Neuronal stem cell (in vitro differentiated cells): Measurements from ENCODE around the gene F12.

ENCODE experiments used
- DNase-seq: peaks from one replicate; pipeline ENCODE4 v3.0.0-alpha.2; 2013; ENCODE audit warnings: low spot score
- H2AFZ ChIP-seq: one replicate; pipeline ENCODE4 v1.6.1; 2013; ENCODE audit warnings: mild to moderate bottlenecking, low read length, inconsistent platforms
- H2AK5ac ChIP-seq: 2 replicates; pipeline ENCODE4 v1.6.1; 2013; ENCODE audit warnings: low read depth, mild to moderate bottlenecking, inconsistent platforms, low read length, moderate library complexity, mixed read lengths
- H2BK120ac ChIP-seq: 2 replicates; pipeline ENCODE4 v1.6.1; 2013; ENCODE audit warnings: low read depth, mild to moderate bottlenecking, inconsistent platforms, low read length, moderate library complexity, mixed read lengths
- H2BK12ac ChIP-seq: one replicate; pipeline ENCODE4 v1.6.1; 2013; ENCODE audit warnings: low read length, inconsistent platforms
- H2BK15ac ChIP-seq: 2 replicates; pipeline ENCODE4 v1.6.1; 2013; ENCODE audit warnings: mild to moderate bottlenecking, low read length, inconsistent platforms, mixed read lengths
- H2BK5ac ChIP-seq: one replicate; pipeline ENCODE4 v1.6.1; 2013; ENCODE audit warnings: inconsistent platforms, mild to moderate bottlenecking, low read length, moderate library complexity
- H3K14ac ChIP-seq: one replicate; pipeline ENCODE4 v1.6.1; 2013; ENCODE audit warnings: low read length, inconsistent platforms
- H3K18ac ChIP-seq: 2 replicates; pipeline ENCODE4 v1.6.1; 2013; ENCODE audit warnings: low read length, inconsistent platforms
- H3K23ac ChIP-seq: 2 replicates; pipeline ENCODE4 v1.6.1; 2013; ENCODE audit warnings: low read depth, mild to moderate bottlenecking, mixed read lengths, low read length, inconsistent platforms; ENCODE audit not compliant: poor library complexity
- H3K27ac ChIP-seq: replicated peaks from 3 replicates; pipeline ENCODE4 v1.5.1; 2013; ENCODE audit warnings: low read length, inconsistent platforms
- H3K27me3 ChIP-seq, 3 experiments: 2 replicates each; pipeline ENCODE4 v1.6.1; 2013; ENCODE audit warnings: low read length in 3 of 3, mild to moderate bottlenecking in 2 of 3, inconsistent platforms in 1 of 3, low read depth in 1 of 3, mixed read lengths in 1 of 3, moderate library complexity in 1 of 3; ENCODE audit not compliant: control insufficient read depth in 3 of 3, insufficient read depth in 3 of 3
- H3K36me3 ChIP-seq, 2 donors: replicated peaks in 1 of 2; 2 replicates each; pipeline ENCODE4 v1.6.1; 2013; ENCODE audit warnings: low read length in 2 of 2; ENCODE audit not compliant: control insufficient read depth in 2 of 2, insufficient read depth in 2 of 2
- H3K4ac ChIP-seq: 2 replicates; pipeline ENCODE4 v1.6.1; 2013; ENCODE audit warnings: inconsistent platforms, mild to moderate bottlenecking, low read length, moderate library complexity
- H3K4me1 ChIP-seq, 2 donors: 1 replicate in 1 of 2; 2 replicates in 1 of 2; pipeline ENCODE4 v1.6.1; 2013; ENCODE audit warnings: low read length in 2 of 2, low read depth in 1 of 2; ENCODE audit not compliant: control insufficient read depth in 2 of 2, insufficient read depth in 1 of 2
- H3K4me2 ChIP-seq: one replicate; pipeline ENCODE4 v1.6.1; 2013; ENCODE audit warnings: mild to moderate bottlenecking, low read length, inconsistent platforms; ENCODE audit not compliant: insufficient read depth, poor library complexity, severe bottlenecking
- H3K4me3 ChIP-seq, 2 donors: 2 replicates each; pipeline ENCODE4 v1.5.1; 2013; ENCODE audit warnings: low read length in 2 of 2, mild to moderate bottlenecking in 2 of 2, inconsistent platforms in 1 of 2, moderate library complexity in 1 of 2
- H3K79me1 ChIP-seq: one replicate; pipeline ENCODE4 v1.6.1; 2013; ENCODE audit warnings: low read depth, mild to moderate bottlenecking, inconsistent platforms, low read length, moderate library complexity
- H3K9ac ChIP-seq: one replicate; pipeline ENCODE4 v1.6.1; 2013; ENCODE audit warnings: mild to moderate bottlenecking, low read depth, low read length, inconsistent platforms; ENCODE audit not compliant: poor library complexity
- H3K9me3 ChIP-seq, 2 donors: replicated peaks in 1 of 2; 2 replicates each; pipeline versions ENCODE3 to v1.6.1; 2013; ENCODE audit warnings: low read length in 2 of 2, mild to moderate bottlenecking in 2 of 2, inconsistent platforms in 1 of 2, low read depth in 1 of 2, mixed read lengths in 1 of 2, moderate library complexity in 1 of 2; ENCODE audit not compliant: control insufficient read depth in 2 of 2, insufficient read depth in 1 of 2
- H4K8ac ChIP-seq: one replicate; pipeline ENCODE4 v1.6.1; 2013; ENCODE audit warnings: low read depth, mild to moderate bottlenecking, inconsistent platforms, low read length, moderate library complexity
- H4K91ac ChIP-seq: one replicate; pipeline ENCODE4 v1.6.1; 2013; ENCODE audit warnings: low read length, low read depth, mild to moderate bottlenecking, inconsistent platforms; ENCODE audit not compliant: poor library complexity
- WGBS, 2 donors: extraction: QIAGEN DNeasy Blood & Tissue Kit; methylation state at CpG; one replicate each; pipeline ENCODE4 v1.1.7; 2013; ENCODE audit warnings: missing lambda C conversion rate in 2 of 2, mixed read lengths in 1 of 2; ENCODE audit not compliant: insufficient read length in 2 of 2, insufficient replicate concordance in 1 of 2; ENCODE audit errors: extremely low coverage in 2 of 2; 5-methylcytosine and 5-hydroxymethylcytosine counted together

The F12 gene

DNA sequence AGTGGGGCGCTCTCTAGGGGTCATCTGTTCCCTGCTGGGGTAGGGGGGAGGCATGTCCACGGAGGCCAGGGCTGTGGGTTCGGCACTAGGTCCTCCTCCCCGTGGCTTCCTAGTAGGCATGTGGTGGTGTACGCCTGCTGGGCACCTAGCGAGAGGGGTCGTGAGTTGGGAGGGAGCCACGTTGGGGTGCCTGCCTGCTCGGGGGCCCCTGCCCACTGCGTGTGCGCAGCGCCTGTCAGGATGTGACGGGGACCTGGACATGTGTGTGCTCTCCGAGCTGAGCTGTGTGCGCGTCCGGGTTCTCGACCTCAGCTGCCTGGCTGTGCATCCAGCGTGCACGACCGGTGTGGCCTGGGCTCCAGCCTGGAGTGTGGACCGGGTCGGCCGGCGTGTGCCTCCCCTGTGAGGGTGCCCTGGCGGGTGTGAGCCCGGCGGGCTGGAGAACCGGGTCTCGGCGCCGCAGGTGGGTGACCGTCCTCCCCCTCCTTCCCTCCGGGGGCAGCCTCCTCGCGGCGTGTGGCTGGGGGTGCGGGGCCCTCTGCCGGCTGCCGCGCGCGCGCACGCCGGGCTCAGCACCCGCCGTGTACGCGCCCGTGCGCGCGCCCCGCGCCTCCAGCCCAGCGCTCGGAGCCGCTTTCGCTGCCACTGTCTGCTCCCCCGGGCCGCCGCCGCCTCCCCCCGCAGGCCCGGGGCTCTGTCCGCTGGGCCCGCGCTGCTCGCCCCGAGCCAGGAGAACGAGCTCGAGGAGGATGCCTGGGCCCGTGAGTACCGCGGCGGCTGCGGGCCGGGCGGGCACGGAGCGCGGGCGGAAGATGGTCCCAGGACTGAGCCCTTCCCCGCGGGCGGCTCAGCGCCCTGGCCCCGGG is 37.1 kb upstream of the F12 start, which contains the start of gene PRR7:
TSS of gene PRR7 (plus strand) at position 615 of the 866 bp plus-strand sequence. CDS start 8,254 bp downstream, outside the sequence.
- peak within 1 kb of the TSS; percentile 96 for H2AK5ac ChIP-seq
- H2BK5ac ChIP-seq, result peak within 1 kb of the TSS; percentile 88
- H3K9me3 ChIP-seq, result no peaks in the 10 kb centered on the region
- peak within 1 kb of the TSS; percentile 78 for H3K4me2 ChIP-seq
- peak within 1 kb of the TSS; percentile 67 for H2BK12ac ChIP-seq
- peak within 1 kb of the TSS; percentile 76 to 84 for H3K4me3 ChIP-seq
- H2BK15ac ChIP-seq, result peak within 1 kb of the TSS; percentile 95
- H3K79me1 ChIP-seq, result no peaks in the 10 kb centered on the region
- peak within 1 kb of the TSS; percentile 89 for H2BK120ac ChIP-seq
- no peaks in the 10 kb centered on the region for H3K27me3 ChIP-seq
- peak within 1 kb of the TSS; percentile 97 for H3K9ac ChIP-seq
- H4K91ac ChIP-seq, result peak within 1 kb of the TSS; percentile 75
- peak within 1 kb of the TSS; percentile 99 for H3K14ac ChIP-seq
- peak; percentile 69 for DNase-seq
- WGBS, 2 donors, result no CpG with 5 or more reads among the region's 89 CpGs
- peak within 1 kb of the TSS; percentile 89 for H3K27ac ChIP-seq
- H4K8ac ChIP-seq, result no peak within 1 kb of the TSS
- peaks cover 27 to 30% of the 10 kb centered on the region in 2 donors for H3K4me1 ChIP-seq
- peak within 1 kb of the TSS; percentile 99 for H3K18ac ChIP-seq
- peak within 1 kb of the TSS; percentile 90 for H2AFZ ChIP-seq
- peak within 1 kb of the TSS; percentile 71 for H3K4ac ChIP-seq
- H3K23ac ChIP-seq, result peak within 1 kb of the TSS; percentile 94
- H3K36me3 ChIP-seq, result peaks cover 0 to 22% of the 10 kb centered on the region in 2 donors

- no CpG with 5 or more reads among the region's 8 CpGs for WGBS, 2 donors
- Histone ChIP-seq H3K9me3 (no peaks in the 10 kb centered on the region), H3K27me3 (no peaks in the 10 kb centered on the region), H3K18ac (peak overlapping the region; percentile 99), H3K14ac (peak overlapping the region; percentile 87), H4K8ac (no peak overlapping the region), H3K79me1 (no peaks in the 10 kb centered on the region), H3K23ac (peak overlapping the region; percentile 94), H2BK12ac (no peak overlapping the region), H2BK15ac (peak overlapping the region; percentile 52), H3K9ac (peak overlapping the region; percentile 92), H2BK5ac (no peak overlapping the region), H4K91ac (no peak overlapping the region), H3K36me3 (peaks cover 2 to 27% of the 10 kb centered on the region in 2 donors), H3K4ac (peak overlapping the region; percentile 71), H3K4me3 (peak overlapping the region; percentile 76 to 84), H3K4me1 (peaks cover 27 to 30% of the 10 kb centered on the region in 2 donors), H2AFZ (peak overlapping the region; percentile 90), H2AK5ac (peak overlapping the region; percentile 96), H2BK120ac (peak overlapping the region; percentile 44), H3K27ac (peak overlapping the region; percentile 89), H3K4me2 (peak overlapping the region; percentile 78)
- DNase-seq, result no peak
Measured at GRCh38 chr5:177445917-177446199, 36.5 kb upstream of the F12 start.

DNA sequence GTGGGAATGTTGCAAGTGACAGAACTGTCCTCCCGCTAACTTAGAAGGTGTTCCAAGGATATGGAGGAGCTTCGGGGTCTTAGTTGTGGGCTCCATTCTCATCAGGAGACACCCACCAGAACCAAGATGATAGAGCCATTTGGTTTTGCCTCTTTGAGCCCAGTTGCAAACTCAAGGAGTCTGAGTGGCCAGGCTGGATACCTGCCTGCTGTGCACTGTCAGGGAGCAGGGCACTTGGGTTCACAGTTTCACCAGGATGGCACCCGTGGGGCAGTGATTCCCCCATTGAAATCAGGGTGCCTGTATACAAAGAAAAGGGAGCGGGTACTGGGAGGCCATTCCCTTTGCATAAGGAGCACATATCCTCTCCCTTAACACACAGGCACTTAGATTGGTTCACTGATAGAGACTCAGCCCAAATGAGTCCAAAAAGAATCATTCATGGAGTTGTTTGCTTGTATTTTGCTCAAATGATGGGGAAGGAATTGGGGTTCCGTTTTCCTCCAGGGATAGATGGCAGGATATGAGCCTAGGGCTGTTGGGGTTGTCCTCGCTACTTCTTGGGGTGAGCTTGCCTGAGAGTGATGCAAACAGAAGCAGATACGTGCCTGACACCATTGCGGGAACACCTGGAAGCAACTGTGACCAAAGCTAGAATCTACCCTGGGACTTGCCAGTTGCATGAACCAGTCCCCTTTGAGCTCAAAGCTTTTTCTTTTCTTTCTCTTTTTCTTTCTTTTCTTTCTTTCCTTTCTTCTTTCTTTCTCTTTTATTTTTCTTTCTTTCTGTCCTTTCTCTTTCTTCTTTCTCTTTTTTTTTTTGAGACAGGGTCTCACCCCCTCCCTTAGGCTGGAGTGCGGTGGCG is 35.9 kb upstream of the F12 start:
- no peak overlapping the region for H3K27ac ChIP-seq
- H3K4me1 ChIP-seq, result peaks cover 27 to 30% of the 10 kb centered on the region in 2 donors
- no peaks in the 10 kb centered on the region for H3K9me3 ChIP-seq
- H2BK120ac ChIP-seq, result no peak overlapping the region
- WGBS, 2 donors, result no CpG with 5 or more reads among the region's 10 CpGs
- H2AK5ac ChIP-seq, result no peak overlapping the region
- H2AFZ ChIP-seq, result no peak overlapping the region
- H2BK12ac ChIP-seq, result no peak overlapping the region
- no peaks in the 10 kb centered on the region for H3K27me3 ChIP-seq
- H2BK5ac ChIP-seq, result no peak overlapping the region
- peak overlapping the region; percentile 65 for H3K9ac ChIP-seq
- H3K79me1 ChIP-seq, result no peaks in the 10 kb centered on the region
- DNase-seq, result no peak
- no peak overlapping the region for H2BK15ac ChIP-seq
- H3K36me3 ChIP-seq, result peaks cover 2 to 32% of the 10 kb centered on the region in 2 donors
- H4K8ac ChIP-seq, result no peak overlapping the region
- no peak overlapping the region for H3K4me3 ChIP-seq
- no peak overlapping the region for H3K18ac ChIP-seq
- H4K91ac ChIP-seq, result no peak overlapping the region
- H3K14ac ChIP-seq, result no peak overlapping the region
- H3K4ac ChIP-seq, result no peak overlapping the region
- H3K23ac ChIP-seq, result no peak overlapping the region
- H3K4me2 ChIP-seq, result no peak overlapping the region
